CD4-positive, alpha-beta T cell treated with Interleukin-21 for 1 hour (primary cell): ENCODE data around the gene HLA-DRA.

ENCODE experiments used
- DNase-seq: peaks from one replicate; pipeline ENCODE4 v3.0.0-alpha.2; 2020

Gene HLA-DRA

GRCh38 chr6:32439602-32440214, at the start of gene HLA-DRA:
TSS of gene HLA-DRA (plus strand) at chr6:32439887. CDS start at chr6:32439951, 64 bp downstream.
- peak; percentile 91 for DNase-seq

GRCh38 chr6:32391505-32391904, 48.2 kb upstream of the HLA-DRA start:
- no peak for DNase-seq

GRCh38 chr6:32393665-32394420, 45.8 kb upstream of the HLA-DRA start:
- no peak for DNase-seq

- no peak for DNase-seq
Observed at GRCh38 chr6:32396028-32396427, 43.7 kb upstream of the HLA-DRA start.

- no peak for DNase-seq
Observed at GRCh38 chr6:32397252-32397920, 42.3 kb upstream of the HLA-DRA start.

GRCh38 chr6:32401284-32401963, 38.3 kb upstream of the HLA-DRA start:
- no peak for DNase-seq

GRCh38 chr6:32402812-32403211, 36.9 kb upstream of the HLA-DRA start:
- no peak for DNase-seq

- DNase-seq: no peak
Observed at GRCh38 chr6:32405656-32406055, 34.0 kb upstream of the HLA-DRA start.

GRCh38 chr6:32406197-32406596, 33.5 kb upstream of the HLA-DRA start:
- no peak for DNase-seq

- no peak for DNase-seq
Observed at GRCh38 chr6:32406857-32407256, 32.8 kb upstream of the HLA-DRA start, which contains the start of gene BTNL2. TSS of gene BTNL2 (minus strand) at chr6:32407181. CDS start at chr6:32407123, 58 bp downstream.

- no peak for DNase-seq
Observed at GRCh38 chr6:32410906-32411305, 28.8 kb upstream of the HLA-DRA start.

- no peak for DNase-seq
Observed at GRCh38 chr6:32411566-32412327, 27.9 kb upstream of the HLA-DRA start.

- peak; percentile 80 for DNase-seq
Observed at GRCh38 chr6:32413427-32414047, 26.1 kb upstream of the HLA-DRA start.

GRCh38 chr6:32415521-32416019, 24.1 kb upstream of the HLA-DRA start:
- peak; percentile 77 for DNase-seq

- no peak for DNase-seq
Observed at GRCh38 chr6:32416036-32416435, 23.7 kb upstream of the HLA-DRA start.

GRCh38 chr6:32424589-32425300, 14.9 kb upstream of the HLA-DRA start:
- DNase-seq: no peak

GRCh38 chr6:32426338-32426737, 13.3 kb upstream of the HLA-DRA start:
- DNase-seq: no peak

GRCh38 chr6:32427218-32427617, 12.5 kb upstream of the HLA-DRA start:
- no peak for DNase-seq

- no peak for DNase-seq
Observed at GRCh38 chr6:32427934-32428474, 11.7 kb upstream of the HLA-DRA start.

GRCh38 chr6:32430179-32430578, 9.5 kb upstream of the HLA-DRA start:
- no peak for DNase-seq

GRCh38 chr6:32431142-32431541, 8.5 kb upstream of the HLA-DRA start:
- no peak for DNase-seq
